HS-27A (cell line): Measurements from ENCODE around the gene LPCAT1.

Experiments used
- DNase-seq: peaks from one replicate; pipeline ENCODE4 v3.0.0-alpha.2; 2012; ENCODE audit warnings: low read depth, missing footprints

Gene LPCAT1

GRCh38 chr5:1495525-1495897, 28.2 kb downstream of the LPCAT1 start:
- DNase-seq = no peak

DNA sequence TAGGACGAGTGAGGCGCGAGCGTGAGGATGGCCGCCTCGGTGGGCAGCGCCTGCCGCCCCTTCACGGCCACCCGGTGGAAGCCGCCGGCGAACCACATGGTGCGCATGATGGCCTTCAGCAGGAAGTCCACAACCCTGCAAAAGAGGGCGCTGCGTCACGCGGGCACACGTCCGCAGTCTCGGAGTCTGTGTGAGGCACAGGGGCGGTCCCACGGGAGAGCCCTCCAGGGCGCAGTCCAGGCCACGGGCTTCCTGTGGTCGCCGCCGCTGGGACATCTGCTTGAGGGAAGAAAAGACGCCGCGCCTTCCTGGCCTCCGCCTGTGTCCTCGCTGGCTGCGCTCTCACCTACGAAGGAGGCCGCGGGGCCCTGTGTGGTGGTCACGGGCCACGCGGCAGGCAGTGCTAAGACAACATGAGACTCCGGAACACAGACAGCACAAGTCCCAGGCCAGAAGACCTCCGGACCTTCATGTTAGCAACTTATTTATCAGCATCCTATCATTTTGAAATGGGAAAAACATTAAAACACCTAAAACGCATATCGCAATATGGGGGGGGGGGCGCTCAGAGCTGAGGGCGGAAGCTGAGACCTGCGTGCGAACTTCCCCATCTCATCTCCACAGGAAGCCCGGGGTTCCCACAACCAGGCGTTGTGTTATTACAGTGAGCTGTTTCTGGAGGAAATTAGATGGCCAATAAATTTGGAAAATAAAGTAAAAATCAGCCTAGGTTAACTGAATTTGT, 28.8 kb downstream of the LPCAT1 start:
- DNase-seq = no peak

DNA sequence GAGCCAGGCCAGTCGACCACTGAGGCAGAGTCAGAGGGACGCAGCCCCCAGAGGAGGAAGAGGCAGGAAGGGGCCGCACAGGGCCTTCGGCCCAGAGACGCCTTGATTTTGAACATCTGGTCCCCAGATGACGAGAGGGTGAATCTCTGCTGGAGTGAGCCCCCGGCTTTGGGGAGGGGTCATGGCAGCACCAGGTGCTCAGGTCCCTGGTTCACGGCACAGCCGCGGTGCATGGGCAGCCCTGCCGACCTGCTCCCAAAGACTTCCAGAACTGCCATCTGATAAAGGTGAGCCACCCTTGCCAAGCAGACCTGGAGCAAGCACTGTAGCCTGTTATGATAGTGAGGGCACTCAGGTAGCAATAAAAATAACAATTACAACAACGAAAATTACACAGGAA, 29.8 kb downstream of the LPCAT1 start:
- DNase-seq = no peak

GRCh38 chr5:1493413-1493812, 30.3 kb downstream of the LPCAT1 start:
- DNase-seq = no peak

DNA sequence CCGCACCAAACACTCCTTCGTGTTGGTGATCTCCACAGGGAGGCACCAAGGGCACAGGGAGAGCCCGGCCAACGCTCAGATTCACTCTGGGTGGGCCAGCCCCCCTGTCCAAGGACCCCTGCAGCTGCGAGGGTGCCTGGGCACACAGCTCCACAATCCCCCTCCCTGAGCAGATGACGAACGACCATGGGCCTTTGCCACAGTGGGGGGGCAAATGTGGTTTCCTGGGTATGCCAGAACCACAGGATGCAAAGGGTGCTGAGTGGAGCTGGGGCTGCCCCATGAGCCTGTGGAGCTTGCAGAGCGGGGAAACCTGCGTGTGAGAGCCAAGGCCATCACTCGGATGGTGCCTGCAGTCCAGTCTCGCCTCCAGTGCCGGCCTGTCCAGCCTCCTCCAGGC, 31.0 kb downstream of the LPCAT1 start:
- DNase-seq = no peak

DNA sequence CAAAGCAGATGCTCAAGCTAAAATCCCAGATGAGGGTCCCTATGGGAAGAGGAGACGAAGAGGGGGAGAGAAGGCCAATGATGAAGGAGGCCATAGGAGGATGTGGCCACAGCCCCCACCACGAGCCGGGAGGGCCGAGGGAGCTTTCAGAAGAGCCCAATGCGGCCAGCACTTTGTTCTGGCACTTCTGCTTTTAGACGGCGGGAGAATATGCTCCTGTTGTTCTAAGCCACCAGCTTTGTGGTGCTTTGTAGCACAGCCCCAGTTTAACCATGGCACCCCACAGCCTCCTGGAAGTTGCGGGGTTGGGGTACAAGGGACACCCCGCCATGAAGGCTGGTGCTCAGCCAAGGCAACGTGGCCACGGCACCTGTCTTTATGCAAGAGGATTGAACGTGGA, 33.4 kb downstream of the LPCAT1 start:
- no peak for DNase-seq

DNA sequence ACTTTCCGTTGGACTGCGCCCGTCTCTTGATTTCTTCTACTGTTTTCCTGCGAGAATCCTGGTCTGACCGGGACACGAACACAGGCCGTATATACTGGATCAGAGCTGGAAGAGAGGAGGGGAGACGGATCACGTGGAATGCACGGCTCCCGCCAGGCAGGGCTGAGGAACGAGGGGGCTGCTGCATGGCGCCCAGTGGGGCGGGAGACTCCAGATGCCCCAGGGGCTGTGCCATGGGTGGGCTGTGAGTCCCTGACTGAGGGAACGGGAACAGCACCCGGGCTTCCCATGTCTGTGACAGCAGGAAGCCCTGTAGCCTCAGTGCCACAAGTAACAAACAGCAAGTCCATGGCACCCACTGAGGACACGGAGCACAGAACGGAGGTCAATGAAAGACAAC, 34.0 kb downstream of the LPCAT1 start:
- no peak for DNase-seq

GRCh38 chr5:1488882-1489680, 34.7 kb downstream of the LPCAT1 start:
- DNase-seq = no peak

- no peak for DNase-seq
Observed at GRCh38 chr5:1487079-1487764, 36.5 kb downstream of the LPCAT1 start.

GRCh38 chr5:1486271-1486670, 37.5 kb downstream of the LPCAT1 start:
- no peak for DNase-seq

- no peak for DNase-seq
Observed at GRCh38 chr5:1485579-1486118, 38.1 kb downstream of the LPCAT1 start.

GRCh38 chr5:1484730-1485578, 38.8 kb downstream of the LPCAT1 start:
- no peak for DNase-seq

DNA sequence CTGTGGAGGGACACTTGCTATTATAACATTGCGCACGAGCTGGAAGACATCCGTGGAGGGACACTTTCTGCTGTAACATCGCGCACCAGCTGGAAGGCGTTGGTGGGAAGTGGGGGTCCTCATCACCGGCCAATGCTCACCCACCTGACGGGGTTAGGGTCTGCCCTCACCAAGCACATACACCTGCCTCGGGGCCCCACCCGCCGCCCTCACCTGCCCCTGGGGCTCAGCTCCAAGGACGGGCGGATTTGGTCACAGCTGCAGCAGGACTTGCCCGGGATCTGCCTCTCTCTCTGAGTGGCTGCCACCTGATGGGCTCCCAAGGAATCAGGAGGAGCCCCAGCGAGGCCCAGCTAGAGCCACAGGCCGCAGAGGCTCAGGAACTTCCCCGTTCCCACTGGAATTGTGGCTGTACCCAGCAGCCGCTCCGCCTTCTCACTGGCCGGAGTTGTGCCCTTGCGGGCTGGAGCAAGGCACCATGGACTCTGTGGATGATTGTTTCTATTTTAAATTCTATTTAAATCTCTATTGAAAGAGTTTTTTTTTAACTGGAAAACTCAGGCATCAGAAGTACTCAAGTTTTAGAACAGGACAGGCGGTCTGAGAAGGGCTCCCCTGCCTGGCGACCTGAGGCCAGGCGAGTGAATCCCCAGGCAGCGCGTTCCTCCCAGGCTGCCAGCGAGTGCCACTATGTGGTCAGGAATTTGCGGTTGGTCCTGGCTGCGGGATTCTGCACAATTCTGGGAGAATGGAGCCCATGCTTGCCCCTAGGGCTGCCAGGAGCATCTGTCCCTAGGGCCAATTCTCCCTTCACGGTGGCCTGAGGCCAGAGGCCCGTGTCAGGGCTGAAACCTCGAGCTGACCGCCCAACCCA, 39.7 kb downstream of the LPCAT1 start:
- DNase-seq = no peak

GRCh38 chr5:1483064-1483463, 40.7 kb downstream of the LPCAT1 start:
- no peak for DNase-seq

DNA sequence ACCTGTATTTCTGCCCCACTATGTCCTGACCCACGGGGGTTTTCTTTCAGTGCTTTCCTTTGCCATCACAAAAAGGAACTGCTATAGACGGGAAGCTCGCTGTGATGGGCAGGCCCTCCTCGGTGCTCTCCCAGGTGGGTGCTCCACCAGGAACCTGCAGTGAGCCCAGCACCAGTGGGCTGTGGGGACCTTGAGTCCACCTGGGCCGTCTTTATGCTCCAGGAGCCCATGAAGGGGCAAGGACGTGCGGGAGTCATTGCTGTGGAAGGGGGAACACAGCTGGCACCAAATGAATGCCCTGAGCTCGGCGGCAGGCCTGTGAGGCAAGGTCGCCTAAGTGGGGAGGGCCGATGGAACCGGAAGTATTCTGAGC, 41.8 kb downstream of the LPCAT1 start:
- DNase-seq = no peak

DNA sequence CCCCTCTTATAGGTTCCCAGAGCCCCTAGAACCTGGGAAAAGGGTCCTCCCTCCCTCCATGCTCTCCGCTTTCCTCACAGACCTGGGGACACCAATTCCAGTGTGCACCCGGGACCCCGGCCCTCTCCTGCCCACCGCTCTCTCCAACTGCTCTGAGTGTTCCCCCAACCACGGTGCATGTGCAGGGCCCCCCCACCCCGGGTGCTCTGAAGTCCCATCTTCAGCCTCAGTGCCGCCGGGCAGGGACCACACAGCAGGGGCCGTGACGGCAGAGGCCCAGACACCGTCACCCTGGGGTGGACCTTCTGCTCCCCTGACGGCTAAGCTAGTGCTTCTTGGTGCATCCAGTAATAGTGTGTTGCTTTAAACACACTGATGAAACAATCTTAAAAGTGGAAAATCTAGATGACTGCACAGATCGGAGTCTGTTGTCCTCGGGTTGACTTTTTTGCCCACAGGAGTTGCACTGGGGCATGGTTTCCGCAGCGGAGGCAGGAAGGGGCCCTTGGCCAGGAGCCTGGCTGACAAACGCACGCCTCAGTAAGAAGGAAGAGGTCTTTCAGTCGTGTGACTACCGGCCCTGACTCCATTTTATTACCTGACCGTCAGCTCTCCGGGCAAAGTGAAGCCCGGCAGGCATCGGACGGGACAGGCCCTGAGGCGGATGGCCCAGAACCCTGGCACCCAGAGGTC, 42.3 kb downstream of the LPCAT1 start:
- DNase-seq = no peak

GRCh38 chr5:1480806-1481205, 43.0 kb downstream of the LPCAT1 start:
- no peak for DNase-seq

DNA sequence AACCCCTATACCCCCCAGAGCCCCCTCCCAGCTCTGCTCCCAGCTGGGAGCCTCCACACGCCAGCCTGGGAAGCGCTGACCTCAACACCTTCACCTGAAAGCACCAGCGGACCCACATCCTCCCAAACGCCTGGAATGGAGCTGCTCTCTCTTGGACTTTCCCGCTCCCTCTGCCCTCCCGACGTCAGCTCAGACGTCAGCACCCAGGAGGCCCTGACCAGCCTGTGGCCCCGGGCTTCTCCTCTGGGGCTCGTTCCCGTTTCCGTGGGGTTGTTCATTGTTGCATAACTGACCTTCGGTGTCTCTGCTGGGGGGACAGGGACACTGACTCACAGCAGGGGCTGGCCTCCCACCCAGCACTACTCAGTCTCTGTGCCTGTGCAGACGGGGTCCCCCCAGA, 43.5 kb downstream of the LPCAT1 start:
- no peak for DNase-seq

- no peak for DNase-seq
Observed at GRCh38 chr5:1479581-1480188, 44.1 kb downstream of the LPCAT1 start.

DNA sequence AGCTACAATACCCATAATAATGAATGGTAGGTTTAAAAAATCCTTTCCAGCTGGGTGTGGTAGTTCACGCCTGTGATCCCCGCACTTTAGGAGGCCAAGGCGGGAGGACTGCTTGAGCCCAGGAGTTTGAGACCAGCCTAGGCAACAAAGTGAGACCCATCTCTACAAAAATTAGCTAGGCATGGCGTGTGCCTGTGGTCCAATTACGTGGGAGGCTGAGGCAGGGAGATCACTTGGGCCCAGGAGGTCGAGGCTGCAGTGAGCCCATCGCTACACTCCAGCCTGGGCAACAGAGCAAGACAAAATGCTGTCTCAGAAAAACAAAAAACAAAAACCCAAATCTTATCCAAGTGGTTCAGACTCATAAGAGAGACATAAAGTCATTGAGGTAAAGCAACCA, 44.7 kb downstream of the LPCAT1 start:
- no peak for DNase-seq
